OCI-LY1 (cell line): ENCODE data around the gene DOCK6.

Source experiments
- H2AFZ ChIP-seq: fragments of 200-600 bp; sonication (generic), shearing (Covaris generic); 2 replicates; pipeline ENCODE4 v1.6.0; 2014; ENCODE audit warnings: antibody characterized with exemption, mild to moderate bottlenecking, low read length
- H3F3A ChIP-seq: fragments of 200-600 bp; sonication (generic), shearing (Covaris generic); 2 replicates; pipeline ENCODE4 v1.6.0; 2014; ENCODE audit warnings: mild to moderate bottlenecking, antibody characterized with exemption, low read length, moderate library complexity; ENCODE audit not compliant: insufficient read depth
- H3K27ac ChIP-seq: fragments of 200-600 bp; sonication (generic); 2 replicates; pipeline ENCODE4 v1.5.1; 2014; ENCODE audit warnings: low read length, mixed run types, mild to moderate bottlenecking, low read depth; ENCODE audit not compliant: poor library complexity, severe bottlenecking
- H3K27me3 ChIP-seq: fragments of 200-600 bp; sonication (generic); 2 replicates; pipeline ENCODE4 v1.6.0; 2014; ENCODE audit warnings: antibody characterized with exemption, mild to moderate bottlenecking, low read length, moderate library complexity; ENCODE audit not compliant: insufficient read depth
- H3K36me3 ChIP-seq: fragments of 200-600 bp; sonication (generic); 2 replicates; pipeline ENCODE4 v1.6.1; 2014; ENCODE audit warnings: mild to moderate bottlenecking, antibody characterized with exemption, low read length, moderate library complexity, mixed read lengths; ENCODE audit not compliant: insufficient read depth
- H3K4me1 ChIP-seq: fragments of 200-600 bp; sonication (generic); 2 replicates; pipeline ENCODE4 v1.5.1; 2014; ENCODE audit warnings: mild to moderate bottlenecking, low read length, moderate library complexity; ENCODE audit not compliant: insufficient read depth, severe bottlenecking
- H3K4me2 ChIP-seq: fragments of 200-600 bp; sonication (generic), shearing (Covaris generic); 2 replicates; pipeline ENCODE4 v1.6.1; 2014; ENCODE audit warnings: low read length
- H3K4me3 ChIP-seq: fragments of 200-600 bp; sonication (generic); 2 replicates; pipeline ENCODE4 v1.5.1; 2014; ENCODE audit warnings: low read length, low read depth, mild to moderate bottlenecking, mixed read lengths; ENCODE audit not compliant: poor library complexity, severe bottlenecking
- H3K79me2 ChIP-seq: fragments of 200-600 bp; shearing (Covaris generic); 2 replicates; pipeline ENCODE4 v1.6.1; 2016; ENCODE audit warnings: mixed run types, low read length, mixed read lengths; ENCODE audit not compliant: insufficient read depth
- H3K9ac ChIP-seq: fragments of 200-600 bp; sonication (generic), shearing (Covaris generic); 2 replicates; pipeline ENCODE4 v1.6.1; 2014; ENCODE audit warnings: mild to moderate bottlenecking, low read length, mixed read lengths
- H3K9me2 ChIP-seq: fragments of 200-600 bp; sonication (generic), shearing (Covaris generic); 2 replicates; pipeline ENCODE4 v1.6.1; 2014; ENCODE audit warnings: low read depth, mild to moderate bottlenecking, low read length, mixed read lengths
- H3K9me3 ChIP-seq: fragments of 200-600 bp; shearing (Covaris generic); 2 replicates; pipeline ENCODE4 v1.6.1; 2014; ENCODE audit warnings: low read length, mixed read lengths
- H4K20me1 ChIP-seq: fragments of 200-600 bp; sonication (generic), shearing (Covaris generic); 2 replicates; pipeline ENCODE4 v1.6.0; 2016; ENCODE audit warnings: mild to moderate bottlenecking, low read length; ENCODE audit not compliant: insufficient read depth
- CTCF ChIP-seq: fragments of 200-600 bp; sonication (generic), shearing (Covaris generic); IDR thresholded peaks from 2 replicates; pipeline ENCODE4 v1.5.1; 2017; ENCODE audit warnings: mild to moderate bottlenecking, antibody characterized with exemption, low read length, moderate library complexity, mixed read lengths
- EZH2 ChIP-seq: fragments of 200-600 bp; sonication (generic), shearing (Covaris generic); IDR thresholded peaks from 2 replicates; pipeline ENCODE4 v1.8.0; 2017; ENCODE audit warnings: borderline replicate concordance, mixed run types, mild to moderate bottlenecking, antibody characterized with exemption, low read length, moderate library complexity, mixed read lengths

The DOCK6 gene

GRCh38 chr19:11202488-11203193 lies 59.7 kb downstream of the DOCK6 start:
- Histone ChIP-seq H3K27ac (peak overlapping the region; percentile 6), H3K9me2 (no peaks in the 10 kb centered on the region), H3K4me3 (no peak overlapping the region), H3K36me3 (no peaks in the 10 kb centered on the region), H3K9me3 (no peaks in the 10 kb centered on the region), H3K4me2 (no peak overlapping the region), H2AFZ (no peak overlapping the region), H4K20me1 (no peaks in the 10 kb centered on the region), H3K4me1 (peaks cover 70% of the 10 kb centered on the region), H3K79me2 (no peaks in the 10 kb centered on the region), H3K9ac (no peak overlapping the region), H3K27me3 (no peaks in the 10 kb centered on the region), H3F3A (0 out of 2 replicates have a peak, but pooled peaks cover 3% of the 10 kb centered on the region)
- TF ChIP-seq EZH2 (no peak), CTCF (no peak)

DNA sequence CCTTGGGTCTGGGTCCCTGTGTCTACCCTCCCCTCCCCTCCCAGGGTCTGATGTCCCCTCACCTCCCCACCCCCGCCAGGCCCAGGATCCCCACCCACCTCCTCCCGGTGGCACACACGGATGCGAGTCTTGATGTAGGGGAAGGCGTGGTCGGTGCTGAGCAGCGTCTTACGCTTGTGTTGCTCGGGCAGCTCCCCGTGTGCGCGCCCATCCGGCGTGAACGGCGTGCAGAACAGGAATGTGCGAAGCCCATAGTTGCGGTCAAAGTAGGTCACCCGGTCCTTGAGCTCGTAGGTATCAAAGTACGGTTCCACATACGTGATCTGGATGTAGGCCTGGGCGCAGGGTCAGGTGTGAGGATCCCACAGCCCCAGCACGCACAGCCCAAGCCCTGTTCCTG lies 60.5 kb downstream of the DOCK6 start:
- Histone ChIP-seq H3K4me1 (peaks cover 70% of the 10 kb centered on the region), H3K9ac (no peak overlapping the region), H4K20me1 (no peaks in the 10 kb centered on the region), H3F3A (0 out of 2 replicates have a peak, but pooled peaks cover 3% of the 10 kb centered on the region), H3K9me3 (no peaks in the 10 kb centered on the region), H3K27ac (no peak overlapping the region), H3K36me3 (no peaks in the 10 kb centered on the region), H3K27me3 (no peaks in the 10 kb centered on the region), H3K4me2 (no peak overlapping the region), H3K4me3 (no peak overlapping the region), H2AFZ (no peak overlapping the region), H3K9me2 (no peaks in the 10 kb centered on the region), H3K79me2 (no peaks in the 10 kb centered on the region)
- TF ChIP-seq CTCF (no peak), EZH2 (no peak)

- H3K27me3 ChIP-seq: no peaks in the 10 kb centered on the region
- no peak overlapping the region for H3K4me3 ChIP-seq
- no peaks in the 10 kb centered on the region for H3K36me3 ChIP-seq
- H2AFZ ChIP-seq: no peak overlapping the region
- no peaks in the 10 kb centered on the region for H3K9me3 ChIP-seq
- no peaks in the 10 kb centered on the region for H3K79me2 ChIP-seq
- H4K20me1 ChIP-seq: no peaks in the 10 kb centered on the region
- no peaks in the 10 kb centered on the region for H3K9me2 ChIP-seq
- peak overlapping the region; percentile 50 for H3K27ac ChIP-seq
- 0 out of 2 replicates have a peak, but pooled peaks cover 3% of the 10 kb centered on the region for H3F3A ChIP-seq
- H3K4me2 ChIP-seq: peak overlapping the region; percentile 2; the same call in 1 of the 2 replicates
- H3K4me1 ChIP-seq: peaks cover 70% of the 10 kb centered on the region
- H3K9ac ChIP-seq: peak overlapping the region; percentile 0; the same call in 1 of the 2 replicates
- TF ChIP-seq CTCF (no peak), EZH2 (no peak)
Observed at GRCh38 chr19:11200931-11201330, 61.4 kb downstream of the DOCK6 start.
